HG03439 (cell line): ENCODE measurements around the gene ALPI.

Source experiments
- ATAC-seq: cut with Tn5 transposase; IDR thresholded peaks from one replicate; pipeline ENCODE4 v1.9.1; 2021; ENCODE audit warnings: mild to moderate bottlenecking, moderate library complexity; ENCODE audit not compliant: unreplicated experiment

Gene ALPI

DNA sequence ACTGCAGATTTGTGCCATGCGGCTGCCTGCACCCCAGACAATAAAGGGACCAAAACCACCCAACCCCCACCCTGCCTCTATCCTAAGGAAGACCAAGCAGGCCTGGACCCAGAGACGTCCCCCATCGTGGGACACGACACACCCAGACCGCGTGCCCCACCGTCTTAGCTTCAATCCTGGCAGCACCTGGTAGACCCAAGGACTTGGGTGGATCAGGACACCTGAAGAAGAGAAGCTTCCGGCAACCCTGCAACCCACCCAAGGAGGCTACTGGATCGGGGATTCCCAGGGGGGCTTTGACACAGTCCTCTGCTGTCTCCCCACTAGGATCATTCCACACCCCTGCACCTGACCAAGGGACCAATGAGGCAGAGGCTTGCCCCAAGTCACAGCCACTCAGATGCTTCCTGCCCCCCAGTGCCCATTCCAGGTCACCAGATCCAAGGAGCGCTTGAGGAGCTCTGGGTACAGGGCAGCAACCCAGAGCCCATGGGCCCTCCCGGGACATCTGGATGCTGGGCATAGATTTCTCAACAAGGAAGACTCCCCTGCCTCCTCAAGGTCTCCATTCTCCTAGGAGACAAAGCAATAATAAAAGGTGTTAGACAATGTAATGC is 3.6 kb downstream of the ALPI start:
- ATAC-seq = no peak

- no peak for ATAC-seq
Measured at GRCh38 chr2:232460171-232460570, 4.2 kb downstream of the ALPI start.

DNA sequence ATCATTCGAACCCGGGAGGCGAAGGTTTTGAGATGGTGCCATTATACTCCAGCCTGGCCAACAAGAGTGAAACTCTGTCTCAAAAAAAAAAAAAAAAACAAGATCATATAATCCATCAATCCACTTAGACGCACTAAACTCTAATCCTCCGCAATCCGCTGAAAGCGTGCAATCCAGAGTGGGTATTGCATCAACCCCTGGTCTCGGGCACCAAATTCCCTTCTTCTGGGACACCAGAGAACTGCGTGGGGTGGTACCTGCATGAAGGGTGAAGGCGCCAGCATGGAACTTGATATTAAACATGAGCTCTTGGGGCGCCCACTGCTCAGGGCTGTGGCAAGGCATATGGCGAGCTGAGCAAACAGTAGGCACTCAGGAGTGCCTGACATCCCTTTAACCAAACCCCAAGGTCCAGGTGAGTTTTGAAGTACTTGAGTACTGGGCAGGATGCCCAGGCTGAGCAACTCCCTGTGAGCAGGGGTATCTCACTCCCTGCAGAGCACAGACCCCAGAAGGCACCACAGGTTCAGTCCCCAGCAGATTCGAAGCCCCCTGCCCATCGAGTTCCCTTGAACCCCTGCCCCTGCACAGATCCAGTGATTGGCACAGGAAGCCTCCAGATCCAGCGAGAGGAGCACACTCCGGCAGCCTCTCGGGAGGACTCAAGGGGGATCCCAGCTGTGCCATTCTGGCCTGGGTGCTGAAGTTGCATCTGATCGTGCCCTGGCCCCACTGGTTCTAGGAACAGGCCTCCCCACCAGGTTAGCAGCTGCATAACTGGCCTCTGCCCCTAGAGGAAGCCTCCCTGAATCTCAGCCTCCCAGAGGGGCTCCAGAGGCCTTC is 8.0 kb downstream of the ALPI start:
- no peak for ATAC-seq

- ATAC-seq = no peak
Measured at GRCh38 chr2:232464544-232464885, 8.6 kb downstream of the ALPI start.

DNA sequence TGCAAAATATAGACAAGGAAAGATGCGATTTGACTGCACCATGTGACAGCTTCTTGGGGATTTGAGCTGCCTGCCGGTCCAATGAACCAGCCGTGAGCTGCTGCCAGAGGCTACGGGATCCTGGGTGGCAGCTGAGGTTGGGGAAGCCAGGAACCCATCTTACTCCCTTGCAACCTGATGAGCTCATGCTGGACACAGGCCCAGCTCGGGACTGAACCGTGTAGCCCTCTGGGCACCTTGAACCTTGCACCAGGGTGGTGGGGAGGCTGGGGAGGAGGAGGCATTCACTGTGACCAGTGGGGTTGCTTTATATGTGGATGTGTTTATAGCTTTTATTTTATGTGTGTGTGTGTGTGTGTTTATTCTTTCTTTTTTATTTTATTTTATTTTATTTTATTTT is 9.1 kb downstream of the ALPI start:
- no peak for ATAC-seq

GRCh38 chr2:232466221-232466620 is 10.3 kb downstream of the ALPI start:
- no peak for ATAC-seq

- ATAC-seq = no peak
Measured at GRCh38 chr2:232473467-232473890, 17.5 kb downstream of the ALPI start.

DNA sequence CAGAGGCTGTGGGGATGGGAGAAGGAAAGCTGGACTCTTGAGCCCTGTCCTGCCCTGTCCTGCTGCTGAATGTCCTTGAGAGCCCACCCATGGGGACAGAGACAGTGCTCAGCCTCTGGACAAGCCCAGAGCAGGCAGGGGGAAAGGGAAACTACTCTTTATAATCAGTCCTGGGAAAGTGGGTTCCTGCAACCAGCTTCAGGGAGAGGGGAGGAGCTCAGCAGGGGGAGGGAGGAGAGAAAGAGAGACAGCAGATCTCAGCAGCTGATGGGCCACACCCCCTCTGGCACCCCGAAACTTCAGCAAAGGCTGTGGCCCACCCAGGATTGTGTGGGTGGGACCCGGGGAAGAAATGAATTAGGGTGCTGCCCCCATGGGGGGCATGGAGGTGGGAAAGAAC is 20.1 kb downstream of the ALPI start:
- no peak for ATAC-seq

DNA sequence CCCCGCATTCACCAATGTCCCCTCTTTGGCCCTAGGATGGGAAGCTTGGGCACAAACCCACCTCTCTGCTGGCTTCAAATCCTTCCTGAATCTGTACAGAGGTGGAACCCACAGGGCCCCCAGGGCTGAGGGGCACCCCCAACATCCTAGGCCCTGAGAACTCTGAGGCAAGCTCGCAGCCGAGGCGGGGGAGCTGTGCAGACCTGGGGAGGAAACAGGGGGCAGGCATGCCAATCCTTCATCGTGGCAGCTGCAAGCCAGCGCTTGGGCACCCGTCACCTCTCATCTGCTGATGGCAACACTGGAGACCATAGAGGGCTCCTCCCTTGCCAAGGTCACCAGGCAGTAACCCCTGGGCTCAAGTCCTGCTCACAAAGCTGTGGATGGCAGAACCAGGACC is 20.8 kb downstream of the ALPI start:
- no peak for ATAC-seq

DNA sequence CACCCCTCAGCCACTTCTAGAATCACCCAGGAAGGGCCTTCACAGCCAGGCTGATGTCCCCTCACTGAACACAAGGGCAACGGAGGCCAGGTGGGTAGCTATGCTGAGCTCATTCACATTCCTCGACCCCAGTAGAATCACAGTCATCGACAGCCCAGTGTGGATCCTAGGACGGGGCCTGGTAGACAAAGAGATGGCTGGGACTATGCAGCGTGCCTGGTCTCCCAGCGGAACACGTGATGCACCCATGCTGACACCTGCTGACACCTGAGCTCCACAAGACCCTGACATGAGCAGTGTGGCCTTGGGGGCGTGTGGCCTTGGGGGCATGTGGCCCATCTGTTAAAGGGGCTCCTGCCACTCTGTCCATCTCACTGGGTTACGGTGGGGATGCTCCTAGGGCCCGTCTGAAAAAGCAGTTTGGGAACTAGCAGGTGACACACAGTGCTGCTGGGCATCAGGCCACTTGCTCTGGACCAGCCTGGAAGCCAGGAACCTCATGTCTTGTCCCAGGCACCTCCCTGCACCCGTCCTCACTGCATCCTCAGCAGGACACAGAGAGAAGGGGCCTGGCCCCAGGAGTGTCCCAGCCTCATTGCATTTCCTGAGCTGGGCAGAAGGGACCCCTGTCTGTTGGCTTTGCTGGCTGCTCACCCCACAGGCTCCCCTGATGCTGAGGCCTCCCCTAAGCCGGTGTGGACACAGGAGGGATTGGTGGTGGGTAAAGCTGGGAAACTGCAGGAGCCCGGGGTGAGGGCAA is 22.0 kb downstream of the ALPI start:
- ATAC-seq = no peak

DNA sequence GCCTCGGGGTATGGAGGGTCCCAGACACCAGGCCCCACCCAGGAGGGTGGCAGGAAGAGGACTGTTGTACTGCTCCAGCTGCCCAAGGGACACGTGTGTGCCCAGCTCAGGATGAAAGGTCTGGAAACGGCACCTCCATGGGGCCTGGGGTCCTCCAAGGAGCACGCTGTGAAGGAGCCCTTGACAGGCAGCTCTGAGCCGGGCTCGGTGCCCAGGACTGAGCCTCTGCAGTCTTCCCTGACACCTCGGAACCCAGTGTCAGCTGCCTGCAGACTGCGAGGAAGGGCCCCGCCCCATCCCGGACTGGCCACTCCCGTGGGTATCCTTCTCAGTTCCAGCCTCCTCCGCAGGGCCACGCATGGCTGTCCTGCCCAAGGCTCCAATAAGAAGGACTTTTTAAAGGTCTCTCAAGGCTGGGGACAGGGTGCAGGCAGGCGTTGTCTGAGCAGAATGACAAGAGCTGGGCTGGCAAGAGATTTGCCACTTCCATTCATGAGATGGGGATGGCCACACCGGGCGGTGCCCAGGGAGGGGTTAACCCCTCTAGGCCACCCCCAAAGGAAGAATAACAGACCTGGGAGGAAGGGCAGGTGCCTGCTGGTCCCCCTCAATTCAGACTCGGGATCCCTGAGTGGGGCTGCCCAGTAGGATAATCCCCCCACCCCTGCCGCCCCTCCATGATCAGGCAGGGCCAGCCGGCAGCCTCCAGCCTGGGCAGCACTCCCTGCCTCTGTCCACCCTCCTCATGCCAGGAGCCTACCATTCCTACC is 22.8 kb downstream of the ALPI start:
- no peak for ATAC-seq

DNA sequence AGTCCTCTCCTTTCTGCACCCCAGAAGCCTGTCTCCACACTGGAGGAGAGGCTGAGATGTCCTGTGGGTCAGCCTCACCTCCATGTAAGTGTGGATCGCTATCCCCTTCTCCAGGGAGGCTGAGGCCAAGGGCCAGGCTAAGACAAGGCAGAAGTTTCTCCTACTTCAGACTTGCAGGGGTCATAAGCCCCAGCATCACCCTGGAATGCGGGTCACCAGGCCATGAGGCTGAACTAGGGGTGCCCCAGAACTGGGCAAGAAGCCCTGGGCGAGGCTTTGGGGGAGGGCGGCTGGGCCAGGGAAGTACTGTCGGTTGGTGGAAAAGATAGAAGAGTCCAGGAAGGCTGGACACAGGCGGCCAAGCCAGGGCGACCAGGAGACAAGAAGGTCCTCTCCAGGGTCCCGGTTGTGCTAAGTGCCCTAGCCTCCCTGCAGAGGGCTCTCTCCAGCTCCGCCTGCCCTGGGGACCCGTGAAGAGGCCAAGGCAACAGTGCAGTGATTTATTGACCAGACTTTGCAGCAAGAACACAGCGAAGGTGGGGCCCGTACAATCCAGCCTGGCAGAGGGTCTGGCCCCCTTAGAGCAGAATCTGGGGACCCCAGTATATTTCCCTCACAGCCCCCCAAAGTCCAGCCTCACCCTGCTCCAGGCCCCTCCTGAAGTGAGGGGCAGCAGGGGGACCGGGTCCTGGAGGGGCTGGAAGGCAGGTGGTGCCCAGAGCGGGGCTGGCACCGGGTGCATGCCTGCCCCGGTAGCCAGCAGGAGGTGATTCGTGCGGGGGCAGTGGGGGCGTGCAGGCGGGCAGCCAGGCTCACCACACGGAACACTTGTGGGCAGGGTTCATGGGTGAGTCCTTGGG is 23.6 kb downstream of the ALPI start:
- no peak for ATAC-seq

DNA sequence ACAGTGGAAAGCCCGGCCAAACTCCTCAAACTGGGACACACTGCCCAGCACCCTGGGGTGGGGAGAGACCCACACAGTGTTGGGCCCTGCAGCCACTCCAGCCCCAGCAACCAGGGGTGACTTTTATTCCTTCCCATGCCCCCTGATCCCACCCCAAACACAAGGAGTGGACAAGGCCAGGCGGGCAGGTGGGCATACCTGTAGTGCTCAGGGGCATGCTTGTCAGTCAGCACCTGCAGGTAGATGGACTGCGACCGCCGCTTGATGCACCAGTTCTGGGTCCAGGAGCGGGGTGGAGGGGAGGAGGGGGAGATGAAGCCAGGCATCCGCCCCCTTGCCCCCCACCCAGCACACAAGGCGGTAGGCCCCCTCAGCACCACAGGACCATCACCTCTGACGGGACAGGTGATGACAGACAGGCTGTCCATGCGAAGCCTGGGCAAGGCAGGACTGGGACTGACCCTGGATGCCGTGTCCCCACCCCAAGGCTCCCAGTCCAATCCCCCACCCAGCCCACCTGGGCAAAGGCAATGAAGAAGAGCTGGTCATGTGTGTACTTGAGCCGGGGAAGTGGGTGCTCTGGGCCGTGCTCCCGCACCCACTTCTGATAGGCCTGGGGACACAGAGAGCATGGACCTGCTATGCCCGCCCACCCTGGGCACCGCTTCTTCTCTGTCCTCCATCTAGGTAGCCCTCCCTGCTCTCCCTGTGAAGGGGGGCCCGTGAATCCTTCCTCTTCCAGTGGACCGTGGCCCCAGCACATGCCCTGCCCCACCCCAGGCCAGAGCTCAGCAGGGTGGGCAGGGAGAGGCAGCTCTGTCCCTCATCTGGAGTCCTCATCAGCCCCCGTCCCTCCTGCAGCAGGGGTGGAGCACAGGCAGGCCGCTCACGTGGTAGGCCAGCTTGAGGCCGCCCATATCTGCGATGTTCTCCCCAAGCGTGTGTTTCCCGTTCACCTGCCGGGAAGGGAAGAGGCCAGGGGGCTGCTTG is 24.5 kb downstream of the ALPI start:
- no peak for ATAC-seq

- ATAC-seq = no peak
Measured at GRCh38 chr2:232481322-232482140, 25.6 kb downstream of the ALPI start.

- no peak for ATAC-seq
Measured at GRCh38 chr2:232482301-232483238, 26.6 kb downstream of the ALPI start.

GRCh38 chr2:232483311-232483922 is 27.5 kb downstream of the ALPI start:
- ATAC-seq = no peak
